HG03460 (cell line): ENCODE data around the gene RTP3.

Source experiments
- ATAC-seq: cut with Tn5 transposase; IDR thresholded peaks from one replicate; pipeline ENCODE4 v1.9.1; 2021; ENCODE audit not compliant: unreplicated experiment

Gene RTP3

GRCh38 chr3:46497556-46498265, at the start of gene RTP3:
TSS of gene RTP3 (plus strand) at chr3:46497976. CDS start at chr3:46498063, 87 bp downstream.
- no peak for ATAC-seq

GRCh38 chr3:46448721-46449120, 49.1 kb upstream of the RTP3 start:
- ATAC-seq, result no peak

- no peak for ATAC-seq
These were observed 47.8 kb upstream of the RTP3 start for GRCh38 chr3:46449755-46450552.

GRCh38 chr3:46453526-46454208, 44.1 kb upstream of the RTP3 start:
- no peak for ATAC-seq

GRCh38 chr3:46454209-46454595, 43.6 kb upstream of the RTP3 start:
- ATAC-seq, result no peak

- no peak for ATAC-seq
These were observed 43.2 kb upstream of the RTP3 start for GRCh38 chr3:46454606-46455005.

- ATAC-seq, result no peak
These were observed 42.3 kb upstream of the RTP3 start for GRCh38 chr3:46455231-46456115.

- no peak for ATAC-seq
These were observed 41.7 kb upstream of the RTP3 start for GRCh38 chr3:46456118-46456517.

GRCh38 chr3:46460051-46460450, 37.7 kb upstream of the RTP3 start:
- ATAC-seq, result no peak

- no peak for ATAC-seq
These were observed 35.7 kb upstream of the RTP3 start for GRCh38 chr3:46462111-46462510.

- no peak for ATAC-seq
These were observed 35.3 kb upstream of the RTP3 start for GRCh38 chr3:46462511-46462910.

- ATAC-seq, result no peak
These were observed 34.5 kb upstream of the RTP3 start for GRCh38 chr3:46463120-46463867.

- ATAC-seq, result no peak
These were observed 33.9 kb upstream of the RTP3 start for GRCh38 chr3:46463868-46464241.

GRCh38 chr3:46464326-46465195, 33.2 kb upstream of the RTP3 start, which contains the start of gene LTF:
TSS of gene LTF (minus strand) at chr3:46464905. CDS start at chr3:46464867, 38 bp downstream.
- no peak for ATAC-seq

GRCh38 chr3:46465196-46465520, 32.6 kb upstream of the RTP3 start:
- no peak for ATAC-seq

- ATAC-seq, result no peak
These were observed 31.5 kb upstream of the RTP3 start for GRCh38 chr3:46466273-46466672.

GRCh38 chr3:46466871-46467403, 30.8 kb upstream of the RTP3 start:
- no peak for ATAC-seq

- ATAC-seq, result no peak
These were observed 30.2 kb upstream of the RTP3 start for GRCh38 chr3:46467562-46467961.
